Stomach (tissue), 4 donors: ENCODE results near the gene DMC1.

ENCODE experiments used
- POLR2A ChIP-seq, 4 donors: fragments of 450-650 bp; IDR thresholded peaks; one replicate each; pipeline ENCODE4 v1.6.1; 2016; ENCODE audit warnings: antibody characterized with exemption in 4 of 4, control low read depth in 2 of 4, mild to moderate bottlenecking in 1 of 4, moderate library complexity in 1 of 4
- POLR2AphosphoS5 ChIP-seq, 3 donors: sonication (generic); formaldehyde crosslinking; IDR thresholded peaks; one replicate each; pipeline ENCODE4 v1.6.1; 2016; ENCODE audit warnings: antibody characterized with exemption in 3 of 3
- TF ChIP-seq, protein P1 (sequence below), 7 experiments: fragments of 450-650 bp in 4 of 7; fragments of 200-600 bp in 3 of 7; sonication (generic) in 3 of 7; IDR thresholded peaks; one replicate each; pipeline ENCODE4 v1.5.1; 2016 to 2019; ENCODE audit warnings: antibody characterized with exemption in 7 of 7, control low read depth in 2 of 7, mild to moderate bottlenecking in 1 of 7

- TF ChIP-seq, protein P1, sequence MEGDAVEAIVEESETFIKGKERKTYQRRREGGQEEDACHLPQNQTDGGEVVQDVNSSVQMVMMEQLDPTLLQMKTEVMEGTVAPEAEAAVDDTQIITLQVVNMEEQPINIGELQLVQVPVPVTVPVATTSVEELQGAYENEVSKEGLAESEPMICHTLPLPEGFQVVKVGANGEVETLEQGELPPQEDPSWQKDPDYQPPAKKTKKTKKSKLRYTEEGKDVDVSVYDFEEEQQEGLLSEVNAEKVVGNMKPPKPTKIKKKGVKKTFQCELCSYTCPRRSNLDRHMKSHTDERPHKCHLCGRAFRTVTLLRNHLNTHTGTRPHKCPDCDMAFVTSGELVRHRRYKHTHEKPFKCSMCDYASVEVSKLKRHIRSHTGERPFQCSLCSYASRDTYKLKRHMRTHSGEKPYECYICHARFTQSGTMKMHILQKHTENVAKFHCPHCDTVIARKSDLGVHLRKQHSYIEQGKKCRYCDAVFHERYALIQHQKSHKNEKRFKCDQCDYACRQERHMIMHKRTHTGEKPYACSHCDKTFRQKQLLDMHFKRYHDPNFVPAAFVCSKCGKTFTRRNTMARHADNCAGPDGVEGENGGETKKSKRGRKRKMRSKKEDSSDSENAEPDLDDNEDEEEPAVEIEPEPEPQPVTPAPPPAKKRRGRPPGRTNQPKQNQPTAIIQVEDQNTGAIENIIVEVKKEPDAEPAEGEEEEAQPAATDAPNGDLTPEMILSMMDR (IDR thresholded peaks at IDR 0.05): no peak
- TF ChIP-seq POLR2A (IDR thresholded peaks at IDR 0.05) (no peak), POLR2AphosphoS5 (IDR thresholded peaks at IDR 0.05) (no peak)
Observed at GRCh38 chr22:38504731-38505540, 65.0 kb downstream of the DMC1 start.
